ENCODE measurements around the gene ETDC.

- TF ChIP-seq CTCF (conservative IDR thresholded peaks at IDR 0.05) (no peak), EZH2 (IDR thresholded peaks at IDR 0.05; ENCODE audit: low read depth) (no peak)
Measured at GRCh38 chrX:135324463-135324862, 15.2 kb downstream of the ETDC start.
